HG02885 (cell line): Measurements from ENCODE around the gene HSPA12A.

Experiments used
- ATAC-seq: cut with Tn5 transposase; IDR thresholded peaks from one replicate; pipeline ENCODE4 v1.9.1; 2021; ENCODE audit warnings: mild to moderate bottlenecking; ENCODE audit not compliant: unreplicated experiment, poor library complexity

The HSPA12A gene

GRCh38 chr10:116744163-116744753, 1.9 kb upstream of the HSPA12A start:
- ATAC-seq, result no peak

- ATAC-seq, result no peak
These were observed 1.1 kb upstream of the HSPA12A start for GRCh38 chr10:116743266-116744064.

GRCh38 chr10:116741391-116742351, 695 bp downstream of the HSPA12A start:
- peak; percentile 2 for ATAC-seq

GRCh38 chr10:116740971-116741370, 1.4 kb downstream of the HSPA12A start:
- no peak for ATAC-seq

- no peak for ATAC-seq
These were observed 4.0 kb downstream of the HSPA12A start for GRCh38 chr10:116738339-116738738.

GRCh38 chr10:116737627-116738327, 4.6 kb downstream of the HSPA12A start:
- no peak for ATAC-seq

- ATAC-seq, result no peak
These were observed 8.8 kb downstream of the HSPA12A start for GRCh38 chr10:116733566-116733965.

GRCh38 chr10:116732573-116732972, 9.8 kb downstream of the HSPA12A start:
- ATAC-seq, result no peak

GRCh38 chr10:116730464-116731260, 11.7 kb downstream of the HSPA12A start:
- ATAC-seq, result no peak

GRCh38 chr10:116729243-116729642, 13.1 kb downstream of the HSPA12A start:
- no peak for ATAC-seq

GRCh38 chr10:116728526-116729096, 13.8 kb downstream of the HSPA12A start:
- no peak for ATAC-seq

- no peak for ATAC-seq
These were observed 18.7 kb downstream of the HSPA12A start for GRCh38 chr10:116723428-116724281.

- no peak for ATAC-seq
These were observed 19.5 kb downstream of the HSPA12A start for GRCh38 chr10:116722736-116723427.

GRCh38 chr10:116721547-116722392, 20.6 kb downstream of the HSPA12A start:
- no peak for ATAC-seq

- no peak for ATAC-seq
These were observed 21.5 kb downstream of the HSPA12A start for GRCh38 chr10:116720668-116721546.

- no peak for ATAC-seq
These were observed 22.1 kb downstream of the HSPA12A start for GRCh38 chr10:116720241-116720643.
